Measurements from ENCODE around the gene DNAJC7. TPM values are rescaled to one million over a fixed set of nuclear protein-coding genes. Genes with fewer than 3 reads are reported as not detected.

Gene DNAJC7
- total RNA-seq, 2 donors from 2014 or later: 61.2 to 80.6 TPM

DNA sequence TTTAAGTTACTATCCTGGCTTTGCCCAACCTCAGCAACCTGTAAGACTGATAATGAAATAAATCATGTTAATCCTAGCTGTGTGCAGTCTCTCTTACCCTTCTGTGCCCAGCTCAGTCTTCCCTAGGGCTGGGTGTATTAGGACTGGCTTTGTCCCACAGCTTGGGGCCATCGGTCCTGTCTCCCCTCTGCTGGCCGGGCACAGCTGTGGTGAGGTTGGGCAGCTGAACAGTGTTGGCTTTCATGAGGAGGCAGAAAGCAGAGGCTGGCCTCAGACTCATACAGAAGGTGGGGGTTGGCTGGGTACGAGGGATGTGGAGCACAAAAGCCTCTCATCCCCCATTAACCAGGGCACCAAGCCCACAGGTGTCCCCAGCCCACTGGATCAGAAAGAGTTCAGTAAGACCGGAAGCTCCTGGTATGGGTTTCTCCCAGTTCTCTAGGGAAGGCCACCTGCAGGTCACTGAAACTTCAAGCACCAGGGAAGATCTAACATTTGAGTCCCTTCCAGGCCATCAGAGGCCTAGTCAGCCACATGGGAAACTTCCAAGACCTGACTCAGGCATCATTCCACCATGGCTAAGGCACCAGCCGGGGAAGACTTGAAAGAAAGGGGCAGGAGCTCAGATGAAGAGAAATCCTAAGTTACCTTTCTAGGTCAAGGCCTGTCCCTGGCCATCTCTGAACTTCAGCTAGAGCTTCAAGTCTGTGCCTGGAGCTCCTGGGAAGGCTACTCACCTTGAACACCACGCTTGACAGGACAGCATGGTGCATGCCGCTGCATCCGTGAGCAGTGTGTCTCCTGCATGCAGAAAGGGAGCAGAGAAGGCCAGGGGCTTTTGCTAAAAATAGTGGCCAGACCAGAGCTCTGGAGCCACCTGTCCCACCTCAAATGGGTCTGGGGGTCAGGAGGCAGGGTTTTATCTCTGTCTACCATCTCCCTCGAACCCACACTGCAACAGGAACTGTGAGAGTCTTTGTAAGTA is 41.8 kb downstream of the DNAJC7 start:
- H3K36me3 ChIP-seq: peaks cover 43% of the 10 kb centered on the region
- H3K27ac ChIP-seq: peak overlapping the region in 1 of 2 donors; percentile 45
- H3K27me3 ChIP-seq (replicated peaks; ENCODE audit: insufficient read depth): no peaks in the 10 kb centered on the region
- no peak overlapping the region for H3K4me3 ChIP-seq
- ATAC-seq (ENCODE audit: insufficient number of reproducible peaks, low FRiP score, low read depth): no peak
- no peak for DNase-seq (ENCODE audit: low spot score)
- peaks cover 0 to 19% of the 10 kb centered on the region in 2 donors for H3K4me1 ChIP-seq (ENCODE audit: control insufficient read depth in 1 of 2, low read depth in 2 of 2)
- TF ChIP-seq, protein P1, sequence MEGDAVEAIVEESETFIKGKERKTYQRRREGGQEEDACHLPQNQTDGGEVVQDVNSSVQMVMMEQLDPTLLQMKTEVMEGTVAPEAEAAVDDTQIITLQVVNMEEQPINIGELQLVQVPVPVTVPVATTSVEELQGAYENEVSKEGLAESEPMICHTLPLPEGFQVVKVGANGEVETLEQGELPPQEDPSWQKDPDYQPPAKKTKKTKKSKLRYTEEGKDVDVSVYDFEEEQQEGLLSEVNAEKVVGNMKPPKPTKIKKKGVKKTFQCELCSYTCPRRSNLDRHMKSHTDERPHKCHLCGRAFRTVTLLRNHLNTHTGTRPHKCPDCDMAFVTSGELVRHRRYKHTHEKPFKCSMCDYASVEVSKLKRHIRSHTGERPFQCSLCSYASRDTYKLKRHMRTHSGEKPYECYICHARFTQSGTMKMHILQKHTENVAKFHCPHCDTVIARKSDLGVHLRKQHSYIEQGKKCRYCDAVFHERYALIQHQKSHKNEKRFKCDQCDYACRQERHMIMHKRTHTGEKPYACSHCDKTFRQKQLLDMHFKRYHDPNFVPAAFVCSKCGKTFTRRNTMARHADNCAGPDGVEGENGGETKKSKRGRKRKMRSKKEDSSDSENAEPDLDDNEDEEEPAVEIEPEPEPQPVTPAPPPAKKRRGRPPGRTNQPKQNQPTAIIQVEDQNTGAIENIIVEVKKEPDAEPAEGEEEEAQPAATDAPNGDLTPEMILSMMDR (IDR thresholded peaks at IDR 0.05): no peak
- H3K9me3 ChIP-seq: no peaks in the 10 kb centered on the region

- ATAC-seq (ENCODE audit: insufficient number of reproducible peaks, low FRiP score, low read depth): no peak
- no peak for DNase-seq (ENCODE audit: low spot score)
- Histone ChIP-seq H3K9me3 (no peaks in the 10 kb centered on the region), H3K36me3 (peaks cover 40% of the 10 kb centered on the region), H3K27ac (no peak overlapping the region), H3K27me3 (replicated peaks; ENCODE audit: insufficient read depth) (no peaks in the 10 kb centered on the region), H3K4me1 (ENCODE audit: control insufficient read depth in 1 of 2, low read depth in 2 of 2) (peaks cover 0 to 20% of the 10 kb centered on the region in 2 donors), H3K4me3 (no peak overlapping the region)
- TF ChIP-seq, protein P1 (IDR thresholded peaks at IDR 0.05): no peak
Measured at GRCh38 chr17:41974658-41975057, 42.6 kb downstream of the DNAJC7 start.

GRCh38 chr17:41974031-41974430 is 43.2 kb downstream of the DNAJC7 start:
- Histone ChIP-seq H3K4me3 (no peak overlapping the region), H3K4me1 (ENCODE audit: control insufficient read depth in 1 of 2, low read depth in 2 of 2) (peaks cover 0 to 27% of the 10 kb centered on the region in 2 donors), H3K36me3 (peaks cover 46% of the 10 kb centered on the region), H3K27ac (no peak overlapping the region), H3K9me3 (no peaks in the 10 kb centered on the region), H3K27me3 (replicated peaks; ENCODE audit: insufficient read depth) (no peaks in the 10 kb centered on the region)
- DNase-seq (ENCODE audit: low spot score) (no peak), ATAC-seq (ENCODE audit: insufficient number of reproducible peaks, low FRiP score, low read depth) (no peak)
- TF ChIP-seq, protein P1 (IDR thresholded peaks at IDR 0.05): no peak

DNA sequence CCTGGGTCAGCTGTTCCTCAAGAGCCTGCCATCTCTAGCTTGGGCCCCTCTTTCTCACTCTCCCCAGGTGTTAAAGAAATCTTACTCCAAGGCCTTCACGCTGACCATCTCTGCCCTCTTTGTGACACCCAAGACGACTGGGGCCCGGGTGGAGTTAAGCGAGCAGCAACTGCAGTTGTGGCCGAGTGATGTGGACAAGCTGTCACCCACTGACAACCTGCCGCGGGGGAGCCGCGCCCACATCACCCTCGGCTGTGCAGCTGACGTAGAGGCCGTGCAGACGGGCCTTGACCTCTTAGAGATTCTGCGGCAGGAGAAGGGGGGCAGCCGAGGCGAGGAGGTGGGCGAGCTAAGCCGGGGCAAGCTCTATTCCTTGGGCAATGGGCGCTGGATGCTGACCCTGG is 43.8 kb downstream of the DNAJC7 start:
- Histone ChIP-seq H3K9me3 (no peaks in the 10 kb centered on the region), H3K36me3 (peaks cover 48% of the 10 kb centered on the region), H3K4me3 (no peak overlapping the region), H3K4me1 (ENCODE audit: control insufficient read depth in 1 of 2, low read depth in 2 of 2) (peaks cover 0 to 31% of the 10 kb centered on the region in 2 donors), H3K27me3 (replicated peaks; ENCODE audit: insufficient read depth) (no peaks in the 10 kb centered on the region), H3K27ac (no peak overlapping the region)
- TF ChIP-seq, protein P1 (IDR thresholded peaks at IDR 0.05): no peak
- ATAC-seq (ENCODE audit: insufficient number of reproducible peaks, low FRiP score, low read depth): no peak
- no peak for DNase-seq (ENCODE audit: low spot score)

DNA sequence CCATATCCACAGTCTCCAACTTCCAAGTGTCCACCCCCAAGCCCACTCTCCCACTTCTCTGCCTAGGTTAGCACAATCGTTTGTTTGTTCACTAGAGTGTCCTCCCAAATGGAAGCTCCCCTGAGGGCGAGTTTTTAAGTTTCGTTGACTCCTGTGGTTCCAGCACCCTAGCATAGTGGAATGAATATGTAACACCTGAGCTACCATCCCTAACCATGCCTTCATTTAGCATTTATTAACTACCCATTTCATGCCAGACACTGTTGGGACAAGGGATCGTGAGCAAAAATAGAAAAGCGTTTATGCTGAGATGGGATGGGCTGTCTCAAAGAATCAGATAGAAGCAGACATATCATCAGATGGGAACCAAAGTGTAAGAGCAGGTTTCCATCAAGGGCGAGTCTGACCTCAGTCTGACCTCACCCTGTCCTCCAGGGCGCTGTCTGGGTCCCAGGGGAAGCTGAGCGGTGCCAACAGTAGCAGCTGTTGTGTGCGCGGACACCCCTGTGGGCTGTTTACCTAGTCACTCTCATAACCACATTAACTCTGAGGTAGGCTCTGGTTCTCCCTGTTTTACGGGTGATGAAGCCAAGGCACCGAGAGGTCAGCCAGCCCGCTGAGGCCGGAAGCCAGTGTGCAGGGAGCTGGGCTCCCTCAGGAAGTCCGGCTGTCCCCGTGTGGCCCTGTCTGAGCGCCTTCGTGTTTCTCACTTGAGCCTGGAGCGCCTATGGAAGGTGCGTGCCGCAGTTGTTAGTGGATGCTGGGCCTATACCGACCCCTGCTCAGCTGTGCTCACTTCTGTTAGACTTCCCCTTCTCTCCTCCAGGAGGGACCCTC is 44.5 kb downstream of the DNAJC7 start:
- Histone ChIP-seq H3K27ac (no peak overlapping the region), H3K36me3 (peaks cover 44% of the 10 kb centered on the region), H3K4me3 (no peak overlapping the region), H3K9me3 (no peaks in the 10 kb centered on the region), H3K27me3 (replicated peaks; ENCODE audit: insufficient read depth) (no peaks in the 10 kb centered on the region), H3K4me1 (ENCODE audit: control insufficient read depth in 1 of 2, low read depth in 2 of 2) (peaks cover under 1 to 37% of the 10 kb centered on the region in 2 donors)
- ATAC-seq (ENCODE audit: insufficient number of reproducible peaks, low FRiP score, low read depth): no peak
- TF ChIP-seq, protein P1 (IDR thresholded peaks at IDR 0.05): no peak
- no peak for DNase-seq (ENCODE audit: low spot score)
